ENCODE measurements around the gene EVX2. TPM values are rescaled to one million over a fixed set of nuclear protein-coding genes. Genes with fewer than 3 reads are reported as not detected.
A peak's percentile ranks its signal among the peaks of the same experiment; 100 is the strongest.

The EVX2 gene
- total RNA-seq, 2 donors from 2014 or later = not detected

- ATAC-seq (ENCODE audit: insufficient number of reproducible peaks, low FRiP score, low read depth) = no peak
These were observed 25.6 kb upstream of the EVX2 start for GRCh38 chr2:176109192-176109901.

GRCh38 chr2:176107731-176108181 lies 24.0 kb upstream of the EVX2 start:
- ATAC-seq (ENCODE audit: insufficient number of reproducible peaks, low FRiP score, low read depth) = no peak
- H3K36me3 ChIP-seq = no peaks in the 10 kb centered on the region
- H3K27ac ChIP-seq = no peak overlapping the region
- no peak for TF ChIP-seq CTCF (IDR thresholded peaks at IDR 0.05)
- H3K9me3 ChIP-seq = no peaks in the 10 kb centered on the region
- no peak overlapping the region for H3K4me3 ChIP-seq
- H3K4me1 ChIP-seq (ENCODE audit: control insufficient read depth in 1 of 2, low read depth in 2 of 2) = peaks cover 12 to 25% of the 10 kb centered on the region in 2 donors
- no peak for DNase-seq (ENCODE audit: low spot score)
- H3K27me3 ChIP-seq (replicated peaks; ENCODE audit: insufficient read depth) = peaks cover 45% of the 10 kb centered on the region

More at GRCh38 chr2:176109192-176109901, 25.6 kb upstream of the EVX2 start:
- peaks cover 44% of the 10 kb centered on the region for H3K27me3 ChIP-seq (replicated peaks; ENCODE audit: insufficient read depth)
- H3K27ac ChIP-seq = no peak overlapping the region
- peaks cover 11 to 21% of the 10 kb centered on the region in 2 donors for H3K4me1 ChIP-seq (ENCODE audit: control insufficient read depth in 1 of 2, low read depth in 2 of 2)
- no peak for DNase-seq (ENCODE audit: low spot score)
- no peak for TF ChIP-seq CTCF (IDR thresholded peaks at IDR 0.05)
- H3K36me3 ChIP-seq = no peaks in the 10 kb centered on the region
- no peak overlapping the region for H3K4me3 ChIP-seq
- H3K9me3 ChIP-seq = no peaks in the 10 kb centered on the region

- Histone ChIP-seq H3K36me3 (no peaks in the 10 kb centered on the region), H3K9me3 (no peaks in the 10 kb centered on the region), H3K4me1 (ENCODE audit: control insufficient read depth in 1 of 2, low read depth in 2 of 2) (peaks cover 12 to 25% of the 10 kb centered on the region in 2 donors), H3K4me3 (peak within 1 kb of the TSS; percentile 64), H3K27me3 (replicated peaks; ENCODE audit: insufficient read depth) (peaks cover 54% of the 10 kb centered on the region), H3K27ac (no peak within 1 kb of the TSS)
- no peak for DNase-seq (ENCODE audit: low spot score)
- no peak for TF ChIP-seq CTCF (IDR thresholded peaks at IDR 0.05)
- ATAC-seq (ENCODE audit: insufficient number of reproducible peaks, low FRiP score, low read depth) = no peak
These were observed 23.1 kb upstream of the EVX2 start, which contains the start of gene HOXD11 for GRCh38 chr2:176106581-176107539. Gene HOXD11 (plus strand): TSS chr2:176107280. CDS start chr2:176107356, 76 bp downstream.

GRCh38 chr2:176105730-176106580 lies 22.2 kb upstream of the EVX2 start:
- TF ChIP-seq CTCF (IDR thresholded peaks at IDR 0.05) = no peak
- ATAC-seq (ENCODE audit: insufficient number of reproducible peaks, low FRiP score, low read depth) = no peak
- no peak for DNase-seq (ENCODE audit: low spot score)
- Histone ChIP-seq H3K4me3 (peak overlapping the region; percentile 64), H3K27me3 (replicated peaks; ENCODE audit: insufficient read depth) (peaks cover 56% of the 10 kb centered on the region), H3K9me3 (no peaks in the 10 kb centered on the region), H3K4me1 (ENCODE audit: control insufficient read depth in 1 of 2, low read depth in 2 of 2) (peaks cover 12 to 25% of the 10 kb centered on the region in 2 donors), H3K36me3 (no peaks in the 10 kb centered on the region), H3K27ac (no peak overlapping the region)
